OCI-LY3 (cell line): Measurements from ENCODE around the gene LHFPL2.

Experiments used
- H2AFZ ChIP-seq: fragments of 200-600, 300-600 bp; shearing (Covaris generic); 2 replicates; pipeline ENCODE4 v1.6.0; 2014; ENCODE audit warnings: antibody characterized with exemption, low read depth, low read length
- H3K27ac ChIP-seq: fragments of 200-600, 300-600 bp; sonication (generic); 2 replicates; pipeline ENCODE4 v1.5.1; 2014; ENCODE audit warnings: mild to moderate bottlenecking, low read length, moderate library complexity, mixed read lengths
- H3K27me3 ChIP-seq: fragments of 200-600, 300-600 bp; sonication (generic); 2 replicates; pipeline ENCODE4 v1.6.1; 2014; ENCODE audit warnings: low read depth, low read length, mixed read lengths
- H3K36me3 ChIP-seq: fragments of 200-600, 300-600 bp; sonication (generic); replicated peaks from 2 replicates; pipeline ENCODE3; 2014; ENCODE audit warnings: low read depth, low read length, mixed read lengths
- H3K4me1 ChIP-seq: fragments of 300-600, 200-600 bp; sonication (generic); 2 replicates; pipeline ENCODE4 v1.6.1; 2014; ENCODE audit warnings: low read length, mixed read lengths
- H3K4me2 ChIP-seq: fragments of 200-600, 300-600 bp; sonication (generic); 2 replicates; pipeline ENCODE4 v1.6.1; 2014; ENCODE audit warnings: low read length, mixed read lengths
- H3K4me3 ChIP-seq: fragments of 300-600, 200-600 bp; sonication (generic); 2 replicates; pipeline ENCODE4 v1.5.1; 2014; ENCODE audit warnings: antibody characterized with exemption, mild to moderate bottlenecking, low read length, moderate library complexity
- H3K79me2 ChIP-seq: fragments of 300-600, 200-600 bp; shearing (Covaris generic); 2 replicates; pipeline ENCODE4 v1.6.1; 2014; ENCODE audit warnings: mild to moderate bottlenecking, low read length, mixed read lengths
- H3K9ac ChIP-seq: fragments of 300-600, 200-600 bp; shearing (Covaris generic); 2 replicates; pipeline ENCODE4 v1.6.0; 2014; ENCODE audit warnings: mild to moderate bottlenecking, low read length, moderate library complexity
- H3K9me3 ChIP-seq: fragments of 200-600, 300-600 bp; shearing (Covaris generic); 2 replicates; pipeline ENCODE4 v1.6.1; 2014; ENCODE audit warnings: low read length, mixed read lengths; ENCODE audit not compliant: insufficient read depth
- H4K20me1 ChIP-seq: fragments of 200-600, 300-600 bp; sonication (generic); 2 replicates; pipeline ENCODE4 v1.6.1; 2016; ENCODE audit warnings: low read length, mixed read lengths; ENCODE audit not compliant: insufficient read depth
- CTCF ChIP-seq: fragments of 200-600, 300-600 bp; sonication (generic); IDR thresholded peaks from 2 replicates; pipeline ENCODE4 v1.5.1; 2014; ENCODE audit warnings: antibody characterized with exemption, low read length, low read depth
- EZH2phosphoT487 ChIP-seq: fragments of 200-600 bp; shearing (Covaris generic); IDR thresholded peaks from 2 replicates; pipeline ENCODE4 v1.6.1; 2018; ENCODE audit warnings: antibody characterized with exemption, mixed run types, low read depth

LHFPL2 gene

GRCh38 chr5:78550891-78551290 lies 97.7 kb downstream of the LHFPL2 start:
- H3K4me3 ChIP-seq = no peak overlapping the region
- no peaks in the 10 kb centered on the region for H3K9me3 ChIP-seq
- no peaks in the 10 kb centered on the region for H3K79me2 ChIP-seq
- H4K20me1 ChIP-seq = no peaks in the 10 kb centered on the region
- H3K4me2 ChIP-seq = no peak overlapping the region
- no peaks in the 10 kb centered on the region for H3K36me3 ChIP-seq
- no peaks in the 10 kb centered on the region for H3K4me1 ChIP-seq
- no peak for TF ChIP-seq CTCF
- no peak for TF ChIP-seq EZH2phosphoT487
- no peak overlapping the region for H3K9ac ChIP-seq
- H3K27me3 ChIP-seq = no peaks in the 10 kb centered on the region
- no peak overlapping the region for H3K27ac ChIP-seq
- no peak overlapping the region for H2AFZ ChIP-seq

DNA sequence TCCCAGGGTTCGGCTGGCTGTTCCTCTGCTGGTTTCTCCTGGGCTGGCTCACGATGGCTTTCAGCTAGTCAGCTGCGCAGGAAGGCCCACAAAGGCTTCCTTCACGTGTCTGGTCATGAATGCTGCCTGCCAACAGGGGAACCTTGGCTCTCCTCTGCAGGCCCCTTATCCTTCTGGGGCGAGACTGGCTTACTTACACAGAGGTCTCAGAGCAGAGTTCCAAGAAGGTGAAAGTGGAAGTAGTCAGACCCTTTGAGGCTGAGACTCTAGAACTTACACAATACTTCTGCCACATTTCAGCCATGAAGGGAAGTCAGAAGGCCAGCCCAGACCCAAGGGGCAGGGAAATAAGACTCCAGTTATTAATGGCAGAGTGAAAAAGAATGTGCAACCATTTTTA lies 99.5 kb downstream of the LHFPL2 start:
- H3K36me3 ChIP-seq = no peaks in the 10 kb centered on the region
- H3K4me1 ChIP-seq = no peaks in the 10 kb centered on the region
- no peaks in the 10 kb centered on the region for H3K27me3 ChIP-seq
- no peaks in the 10 kb centered on the region for H4K20me1 ChIP-seq
- no peak overlapping the region for H3K4me2 ChIP-seq
- H3K27ac ChIP-seq = no peak overlapping the region
- H3K9ac ChIP-seq = no peak overlapping the region
- no peak overlapping the region for H3K4me3 ChIP-seq
- H2AFZ ChIP-seq = no peak overlapping the region
- H3K9me3 ChIP-seq = no peaks in the 10 kb centered on the region
- no peaks in the 10 kb centered on the region for H3K79me2 ChIP-seq
- TF ChIP-seq EZH2phosphoT487 = no peak
- TF ChIP-seq CTCF = no peak

DNA sequence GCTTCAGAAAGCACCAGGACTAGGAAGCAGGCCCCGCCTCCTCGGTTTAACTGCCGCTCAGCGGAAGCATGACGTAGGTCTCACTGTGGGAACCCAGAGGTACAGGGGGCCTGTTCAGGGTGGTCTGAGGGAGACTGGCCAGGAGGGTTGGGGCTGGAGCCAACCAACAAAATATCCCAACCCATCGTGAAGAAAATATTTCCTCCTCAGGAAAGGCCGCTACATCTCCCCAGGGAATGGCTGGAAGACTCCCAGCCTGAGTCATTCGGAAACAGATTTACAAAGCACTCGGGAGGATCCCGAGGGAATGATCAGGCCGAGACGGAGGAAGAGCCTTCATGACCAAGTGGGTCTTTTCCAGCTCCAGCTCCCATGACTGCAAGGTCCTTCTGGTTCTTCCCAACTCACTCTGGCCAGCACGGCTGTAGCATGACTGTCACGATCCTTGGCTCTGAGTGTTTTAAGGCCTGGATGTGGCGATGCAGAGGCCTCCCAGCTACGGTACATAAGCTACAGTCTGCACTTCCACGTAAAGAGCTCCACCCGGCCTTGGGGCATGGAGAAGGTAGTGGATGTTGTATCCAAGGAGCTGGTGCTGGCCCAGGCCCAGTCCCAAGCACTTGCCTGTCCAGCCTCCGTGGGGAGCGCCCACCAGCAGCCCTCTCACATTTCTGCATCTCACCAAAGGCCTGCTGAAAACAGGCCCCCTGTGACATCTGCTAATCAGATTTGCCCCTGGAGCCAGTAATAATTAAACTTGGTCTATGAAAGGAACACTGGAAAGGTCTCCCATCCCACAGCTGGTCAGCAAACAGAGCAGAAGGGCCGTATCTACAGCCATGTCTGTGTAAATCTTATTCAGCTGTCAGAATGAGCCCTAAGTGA lies 100.6 kb downstream of the LHFPL2 start:
- Histone ChIP-seq H3K9me3 (no peaks in the 10 kb centered on the region), H3K27me3 (no peaks in the 10 kb centered on the region), H3K27ac (no peak overlapping the region), H3K4me2 (no peak overlapping the region), H3K79me2 (no peaks in the 10 kb centered on the region), H3K36me3 (no peaks in the 10 kb centered on the region), H3K4me3 (no peak overlapping the region), H3K4me1 (no peaks in the 10 kb centered on the region), H3K9ac (no peak overlapping the region), H2AFZ (no peak overlapping the region), H4K20me1 (no peaks in the 10 kb centered on the region)
- TF ChIP-seq EZH2phosphoT487 = no peak
- TF ChIP-seq CTCF = no peak

DNA sequence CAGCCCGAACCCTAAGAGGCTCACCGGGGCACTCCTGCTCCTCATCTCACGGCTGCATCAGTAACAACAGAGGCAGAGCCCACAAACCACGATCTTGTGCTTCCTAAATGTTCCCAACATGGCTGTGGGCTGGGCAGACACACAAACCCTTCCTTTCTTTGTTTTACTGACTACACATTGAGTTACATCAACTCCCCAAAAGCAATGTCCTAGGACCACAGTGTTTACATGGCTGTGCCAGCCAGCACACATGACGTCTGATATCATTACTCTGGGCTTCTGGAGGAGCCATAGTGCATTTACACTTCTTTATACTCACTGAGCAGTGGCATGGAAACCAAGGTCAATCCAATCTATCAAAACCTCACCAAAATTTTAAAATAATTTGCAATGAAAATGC lies 101.4 kb downstream of the LHFPL2 start:
- Histone ChIP-seq H3K4me3 (no peak overlapping the region), H3K79me2 (no peaks in the 10 kb centered on the region), H3K27me3 (no peaks in the 10 kb centered on the region), H3K9me3 (no peaks in the 10 kb centered on the region), H4K20me1 (no peaks in the 10 kb centered on the region), H3K36me3 (no peaks in the 10 kb centered on the region), H2AFZ (no peak overlapping the region), H3K27ac (no peak overlapping the region), H3K4me1 (no peaks in the 10 kb centered on the region), H3K9ac (no peak overlapping the region), H3K4me2 (no peak overlapping the region)
- TF ChIP-seq EZH2phosphoT487 (no peak), CTCF (no peak)
